SH-SY5Y (cell line): ENCODE results near the gene TNFRSF1B.

Experiments
- GATA2 ChIP-seq: IDR thresholded peaks from 2 replicates; pipeline ENCODE4 v1.6.1; 2011; ENCODE audit warnings: mild to moderate bottlenecking, low read depth, low read length
- GATA3 ChIP-seq: IDR thresholded peaks from 2 replicates; pipeline ENCODE4 v1.6.1; 2011; ENCODE audit warnings: low read depth, mild to moderate bottlenecking, low read length, moderate library complexity

Gene TNFRSF1B

DNA sequence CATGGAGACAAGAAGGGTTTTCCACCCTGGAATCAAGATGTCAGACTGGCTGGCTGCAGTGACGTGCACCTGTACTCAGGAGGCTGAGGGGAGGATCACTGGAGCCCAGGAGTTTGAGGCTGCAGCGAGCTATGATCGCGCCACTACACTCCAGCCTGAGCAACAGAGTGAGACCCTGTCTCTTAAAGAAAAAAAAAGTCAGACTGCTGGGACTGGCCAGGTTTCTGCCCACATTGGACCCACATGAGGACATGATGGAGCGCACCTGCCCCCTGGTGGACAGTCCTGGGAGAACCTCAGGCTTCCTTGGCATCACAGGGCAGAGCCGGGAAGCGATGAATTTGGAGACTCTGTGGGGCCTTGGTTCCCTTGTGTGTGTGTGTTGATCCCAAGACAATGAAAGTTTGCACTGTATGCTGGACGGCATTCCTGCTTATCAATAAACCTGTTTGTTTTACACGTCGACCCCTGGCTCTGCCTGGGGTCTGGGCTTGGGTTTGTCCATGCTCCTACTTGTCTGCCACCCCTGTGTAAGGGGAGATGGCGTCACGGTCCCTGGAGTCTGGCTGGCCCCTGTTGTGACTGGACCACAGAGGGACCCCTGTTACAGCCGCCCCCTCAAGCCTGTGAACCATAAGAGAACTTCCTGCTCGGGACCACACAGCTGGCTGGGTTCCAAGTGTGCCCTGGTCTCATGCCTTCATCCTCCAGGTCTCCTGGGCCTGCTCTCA is 42.1 kb downstream of the TNFRSF1B start:
- no peak for TF ChIP-seq GATA2

DNA sequence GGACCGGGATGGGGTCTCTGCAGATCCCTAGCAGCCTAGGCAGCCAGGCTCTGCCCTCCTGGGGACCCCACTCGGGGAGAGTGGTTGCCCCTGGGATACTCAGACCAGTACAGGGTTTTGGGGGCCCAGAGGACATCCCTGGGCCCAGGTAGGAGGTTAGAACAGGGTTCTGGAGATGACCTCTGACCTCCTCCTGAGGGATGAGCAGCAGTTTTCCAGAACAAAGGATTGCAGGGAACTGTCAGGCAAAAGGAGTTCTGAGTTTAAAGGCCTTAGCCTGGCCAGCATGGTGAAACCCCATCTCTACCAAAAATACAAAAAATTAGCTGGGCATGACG is 42.7 kb downstream of the TNFRSF1B start:
- TF ChIP-seq GATA3 (no peak), GATA2 (no peak)

DNA sequence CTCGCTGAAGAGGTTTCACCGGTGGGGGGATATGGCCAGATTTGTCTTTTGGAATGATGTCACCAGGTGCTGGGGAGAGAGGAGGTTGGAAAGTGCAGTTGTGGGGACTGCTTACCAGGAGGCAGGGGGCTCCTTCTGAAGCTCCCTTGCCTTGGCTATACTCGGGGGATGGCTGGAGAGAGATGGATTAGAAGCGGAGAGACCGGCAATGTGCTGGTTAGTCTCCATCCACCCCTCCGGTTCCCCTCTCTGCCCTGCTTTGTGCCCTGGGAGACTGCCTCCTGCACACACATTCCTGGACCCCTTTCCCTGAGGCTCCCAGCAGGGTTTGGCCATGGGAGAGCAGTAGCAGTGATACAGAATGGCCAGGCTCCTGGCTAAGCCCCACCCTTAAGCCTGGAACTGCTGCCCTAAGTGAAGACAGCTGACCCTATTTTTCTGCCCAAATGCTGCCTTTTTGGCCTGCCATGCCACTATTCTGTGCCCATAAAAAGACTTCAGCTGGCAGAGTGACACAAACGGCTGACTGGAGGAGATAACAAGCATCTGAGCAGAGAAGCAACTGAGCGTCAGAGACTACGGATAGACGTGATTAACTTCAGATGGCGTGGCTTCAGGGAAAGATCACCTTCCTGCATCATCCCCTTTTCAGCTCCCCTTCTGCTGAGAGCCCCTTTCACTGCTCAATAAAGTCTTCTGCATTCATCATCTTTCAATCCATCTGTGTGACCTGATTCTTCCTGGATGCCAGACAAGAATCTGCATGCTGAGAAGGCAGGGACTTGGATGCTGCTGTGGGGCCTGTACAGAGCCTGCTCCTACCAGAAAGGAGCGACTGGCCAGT is 48.5 kb downstream of the TNFRSF1B start:
- TF ChIP-seq GATA3 (no peak), GATA2 (no peak)

DNA sequence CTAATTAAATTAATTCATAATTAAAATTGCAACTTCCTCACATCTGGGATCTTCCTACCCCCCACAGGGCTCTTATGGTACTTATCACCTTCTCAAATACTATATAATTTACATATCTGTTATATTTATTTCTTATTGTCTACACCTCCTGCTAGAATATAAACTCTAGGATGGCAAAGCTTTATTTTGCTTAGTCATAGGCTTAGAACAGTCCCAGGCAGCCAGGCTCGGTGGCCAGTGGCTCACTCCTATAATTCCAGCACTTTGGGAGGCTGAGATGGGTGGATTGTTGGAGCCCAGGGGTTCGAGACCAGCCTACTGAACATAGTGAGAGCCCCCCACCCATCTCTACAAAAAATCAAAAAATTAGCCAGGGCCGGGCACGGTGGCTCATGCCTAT is 53.0 kb downstream of the TNFRSF1B start:
- no peak for TF ChIP-seq GATA2

DNA sequence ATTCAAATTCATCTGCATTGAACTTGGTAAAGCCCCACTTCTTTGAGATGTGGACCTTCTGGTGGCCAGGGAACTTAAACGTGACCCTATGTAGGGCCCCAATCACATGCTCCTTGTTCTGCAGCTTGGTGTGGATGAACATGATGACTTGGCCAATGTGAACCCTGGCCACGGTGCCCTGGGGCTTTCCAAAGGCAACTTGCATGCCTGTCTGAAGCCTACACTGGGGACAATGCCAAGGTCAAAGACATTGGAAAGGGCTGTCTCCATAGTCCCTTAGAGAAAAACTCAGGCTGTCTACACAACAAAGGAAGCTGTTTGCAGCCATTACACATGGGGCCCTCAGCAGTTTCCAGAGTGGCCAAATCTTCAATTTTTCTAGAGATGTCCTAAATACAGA is 54.1 kb downstream of the TNFRSF1B start:
- TF ChIP-seq GATA3 (no peak), GATA2 (no peak)

DNA sequence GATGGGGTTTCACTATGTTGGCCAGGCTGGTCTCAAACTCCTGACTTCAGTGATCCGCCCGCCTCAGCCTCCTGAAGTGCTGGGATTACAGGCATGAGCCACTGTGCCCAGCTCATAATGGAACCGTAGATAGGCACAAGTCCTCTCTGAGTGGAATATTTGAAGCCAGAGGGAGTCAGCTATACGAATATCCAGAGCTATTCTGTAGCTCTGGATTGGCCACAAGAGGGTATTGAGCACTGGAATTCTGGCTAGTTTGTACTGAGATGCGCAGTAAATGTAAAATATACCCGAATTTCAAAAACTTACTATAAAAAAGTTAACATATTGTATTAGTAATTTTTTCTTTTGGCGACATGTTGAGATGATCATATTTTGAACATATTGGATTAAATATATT is 62.2 kb downstream of the TNFRSF1B start:
- TF ChIP-seq GATA2 (no peak), GATA3 (no peak)

DNA sequence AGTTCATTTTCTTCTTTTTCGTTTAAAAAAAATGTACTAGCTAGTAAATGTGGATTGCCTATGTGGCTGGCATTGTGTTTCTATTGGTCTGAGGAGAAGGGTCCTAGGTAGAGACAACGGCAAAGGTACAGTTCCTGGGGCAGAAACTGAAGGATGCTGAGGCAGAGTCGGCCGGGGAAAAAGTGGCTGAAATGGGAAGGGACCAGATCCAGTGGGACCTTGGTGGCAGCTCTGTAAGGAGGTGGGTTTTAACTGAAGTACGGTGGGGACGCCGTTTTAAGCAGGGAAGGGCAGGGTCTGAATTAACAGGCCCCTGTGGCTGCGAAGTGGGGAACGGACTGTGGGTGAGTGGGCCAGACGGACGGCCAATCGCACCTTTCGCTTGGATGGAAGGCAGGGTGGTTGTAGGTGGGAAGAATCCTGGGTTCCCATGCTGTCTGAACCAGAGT is 62.6 kb downstream of the TNFRSF1B start:
- TF ChIP-seq GATA2 (no peak), GATA3 (no peak)

DNA sequence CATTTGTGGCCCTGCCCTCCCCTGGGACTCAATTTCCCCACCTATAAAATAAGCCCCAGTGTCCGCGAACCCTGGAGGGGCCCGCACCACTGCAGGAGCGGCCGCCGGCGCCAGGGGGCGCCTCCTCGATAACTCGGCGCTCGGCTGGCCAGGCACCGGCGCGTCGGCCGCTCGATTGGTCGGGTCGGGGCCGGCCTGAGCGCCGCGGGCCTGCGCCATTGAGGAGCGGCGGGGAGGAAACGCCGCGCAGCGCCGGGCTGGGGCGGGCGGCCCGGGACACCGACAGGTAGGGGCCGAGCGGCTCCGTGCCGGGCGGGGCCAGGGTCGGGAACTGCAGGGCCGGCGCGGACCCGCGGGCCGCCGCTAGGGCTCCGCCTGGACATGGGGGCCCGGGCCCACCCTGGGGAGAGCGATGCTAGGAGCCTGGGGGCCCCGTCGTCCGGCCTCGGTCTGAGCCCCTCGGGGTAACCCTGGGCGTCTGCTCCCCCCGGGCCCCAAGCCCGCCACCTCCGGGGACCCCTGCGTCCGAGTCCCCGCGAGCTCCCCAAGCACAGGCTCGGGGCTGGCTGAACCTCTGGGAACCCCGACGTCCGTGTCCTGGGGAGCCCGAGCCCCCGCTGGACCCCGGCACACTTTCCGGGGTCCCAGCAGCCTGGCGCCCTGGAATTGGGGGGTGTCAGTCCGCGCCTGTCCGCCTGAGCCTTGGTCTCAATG is 63.2 kb downstream of the TNFRSF1B start, which contains the start of gene VPS13D:
TSS of gene VPS13D (plus strand) at position 196 of the 714 bp plus-strand sequence. CDS start 4,237 bp downstream, outside the sequence.
- TF ChIP-seq GATA3 (no peak), GATA2 (no peak)

DNA sequence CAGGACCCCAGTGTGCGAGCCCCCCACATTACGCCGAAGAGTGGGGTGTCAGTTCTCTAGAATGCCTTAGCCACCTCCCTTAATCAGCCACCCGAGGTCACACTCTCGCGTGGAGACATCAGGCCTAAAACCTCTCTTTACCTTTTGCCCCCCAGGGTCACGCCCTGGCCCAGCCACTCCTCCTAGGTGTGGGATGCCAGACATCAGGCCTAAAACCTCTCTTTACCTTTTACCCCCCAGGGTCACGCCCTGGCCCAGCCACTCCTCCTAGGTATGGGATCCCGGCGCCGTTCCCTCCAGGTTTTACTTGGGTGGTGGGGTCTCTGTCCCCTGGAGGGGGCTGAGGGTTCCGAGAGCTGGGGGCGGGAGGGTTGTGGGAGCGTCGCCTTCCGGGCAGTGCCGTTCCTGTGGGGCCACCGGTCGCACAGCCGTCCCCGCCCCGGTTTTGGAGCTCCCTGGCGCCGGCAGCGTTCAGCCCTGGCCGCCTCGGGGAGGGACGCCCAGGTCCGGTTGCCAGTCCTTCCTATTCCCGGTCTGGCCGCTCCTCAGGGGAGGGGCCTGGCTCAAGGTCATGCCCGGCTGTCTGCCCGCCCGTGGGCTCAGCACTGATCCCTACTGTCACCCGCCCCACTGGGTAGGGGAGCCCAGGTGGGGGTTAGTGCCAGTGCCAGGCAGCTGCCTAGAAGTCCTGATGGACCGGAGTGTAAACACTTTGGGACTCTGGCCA is 63.9 kb downstream of the TNFRSF1B start:
- TF ChIP-seq GATA3 (no peak), GATA2 (no peak)

DNA sequence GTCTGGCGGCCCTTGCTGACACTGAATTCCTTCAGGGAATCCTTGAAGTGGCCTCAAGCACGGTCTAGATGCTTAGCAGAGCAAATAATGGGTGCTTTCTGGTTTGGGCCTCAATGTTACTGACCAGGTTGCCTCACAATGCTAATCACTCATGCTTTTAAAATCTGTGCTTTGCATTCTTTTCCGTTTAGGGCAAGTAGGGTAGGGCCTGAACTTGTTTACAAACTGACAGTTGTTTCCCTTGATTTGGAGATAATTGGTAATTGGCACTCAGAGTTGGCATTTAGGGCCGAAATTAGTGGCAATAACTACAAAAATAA is 64.4 kb downstream of the TNFRSF1B start:
- TF ChIP-seq GATA3 (no peak), GATA2 (no peak)

DNA sequence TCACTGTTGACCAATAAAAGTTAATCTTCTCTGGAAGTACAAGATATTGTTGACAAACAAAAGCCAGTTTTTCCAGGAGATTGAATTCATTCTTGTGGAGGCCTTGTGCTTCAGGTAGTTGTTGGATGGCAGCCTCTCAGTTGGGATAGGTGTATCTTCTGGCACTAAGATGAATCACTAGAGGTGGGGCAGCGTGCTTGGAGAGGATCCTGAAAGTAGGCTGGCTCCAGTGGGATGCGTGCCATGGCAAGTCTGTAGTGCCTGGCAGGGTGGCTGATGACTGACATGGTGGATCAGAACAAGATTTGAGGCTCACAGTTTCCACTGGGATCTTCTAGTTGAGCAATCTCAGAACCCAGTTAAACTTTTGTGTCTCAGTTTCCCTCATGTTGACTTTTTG is 65.4 kb downstream of the TNFRSF1B start:
- TF ChIP-seq GATA2 (no peak), GATA3 (no peak)

DNA sequence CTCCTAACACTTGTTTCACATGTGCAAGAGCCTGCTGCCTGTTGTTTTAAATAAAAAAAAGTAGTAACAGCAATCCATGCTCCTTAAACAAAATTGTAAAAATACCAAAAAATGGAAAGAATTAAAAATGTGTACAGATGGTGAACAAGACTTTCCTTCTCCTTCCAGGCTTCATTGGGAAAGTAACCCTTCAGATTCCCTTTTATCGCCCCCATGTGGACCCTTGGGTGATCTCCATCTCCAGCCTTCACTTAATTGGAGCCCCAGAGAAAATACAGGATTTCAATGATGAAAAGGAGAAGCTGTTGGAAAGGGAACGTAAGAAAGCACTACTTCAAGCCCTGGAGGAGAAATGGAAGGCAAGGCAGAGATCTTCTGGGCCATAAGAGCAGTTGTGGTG is 77.3 kb downstream of the TNFRSF1B start:
- no peak for TF ChIP-seq GATA2
- TF ChIP-seq GATA3 = no peak

DNA sequence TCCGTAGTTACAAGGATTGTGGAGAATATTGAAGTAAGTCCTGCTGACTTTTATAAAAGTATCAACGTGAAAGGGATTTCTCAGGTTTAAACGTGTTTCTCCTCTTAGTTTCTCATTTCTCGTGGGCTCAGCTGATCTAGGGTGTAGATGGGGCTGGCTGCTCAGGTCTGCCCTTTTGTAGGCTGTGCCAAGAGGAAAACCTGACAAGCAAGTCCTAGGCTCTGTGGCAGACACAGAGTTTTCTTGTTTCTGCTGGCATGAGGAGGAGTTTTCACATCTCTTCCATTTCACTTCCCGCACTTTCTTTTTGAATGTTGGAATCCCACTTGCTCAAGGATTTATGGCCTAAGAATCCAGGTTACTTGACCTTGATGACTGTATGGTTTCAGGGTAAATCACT is 77.8 kb downstream of the TNFRSF1B start:
- TF ChIP-seq GATA2 (no peak), GATA3 (no peak)

DNA sequence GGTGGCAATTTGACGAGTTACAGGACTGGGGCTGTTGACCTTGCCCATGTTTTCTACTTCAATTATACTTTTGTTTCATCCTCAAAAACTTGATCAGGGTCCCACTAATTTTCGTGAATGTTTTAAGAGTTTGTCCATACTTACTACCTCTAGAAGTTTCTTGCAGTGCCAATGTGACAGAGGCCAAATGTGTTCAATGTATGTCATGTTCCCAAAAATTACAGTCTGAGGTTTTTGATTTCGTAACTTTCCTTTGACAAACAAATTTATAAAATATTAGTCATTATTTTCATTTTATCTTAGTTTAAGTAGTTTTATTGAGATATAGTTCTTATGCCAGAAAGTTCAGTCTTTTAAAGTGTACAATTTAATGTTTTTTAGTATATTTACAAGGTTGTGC is 78.3 kb downstream of the TNFRSF1B start:
- no peak for TF ChIP-seq GATA3
- TF ChIP-seq GATA2 = no peak

DNA sequence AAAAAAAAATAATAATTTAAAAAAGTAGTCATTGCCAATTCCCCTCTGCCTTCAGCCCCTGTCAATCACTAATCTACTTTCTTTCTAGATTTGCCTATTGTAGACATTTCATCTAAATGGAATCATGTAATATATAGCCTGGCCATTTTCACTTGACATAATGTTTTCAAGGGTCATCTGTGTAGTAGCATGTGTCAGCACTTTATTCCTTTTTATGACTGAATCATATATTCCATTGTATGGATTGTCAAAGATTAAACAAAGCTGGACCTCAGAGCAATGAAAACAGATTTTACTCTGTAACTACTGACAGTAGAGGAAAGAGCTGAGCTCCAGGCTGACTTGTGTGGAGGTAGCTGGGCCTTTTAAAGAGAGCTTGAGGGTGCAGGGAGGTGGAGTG is 78.9 kb downstream of the TNFRSF1B start:
- TF ChIP-seq GATA3 = no peak
